H1 (cell line): Measurements from ENCODE around the gene HMMR. TPM values are rescaled to one million over a fixed set of nuclear protein-coding genes. Genes with fewer than 3 reads are reported as not detected.

Source experiments
- ATF2 ChIP-seq: IDR thresholded peaks from 2 replicates; pipeline ENCODE4 v1.6.1; 2012; ENCODE audit warnings: low read length, inconsistent platforms
- BACH1 ChIP-seq: IDR thresholded peaks from 2 replicates; pipeline ENCODE4 v1.6.1; 2012; ENCODE audit warnings: low read length, improper control_type of control experiment
- CTBP2 ChIP-seq: IDR thresholded peaks from 2 replicates; pipeline ENCODE4 v1.7.0; 2011; ENCODE audit warnings: borderline replicate concordance, mild to moderate bottlenecking, moderate library complexity, mixed read lengths, low read length; ENCODE audit not compliant: insufficient read depth, insufficient read length
- CTCF ChIP-seq, 3 experiments: IDR thresholded peaks; 1 replicate in 2 of 3; 2 replicates in 1 of 3; pipeline versions ENCODE4 v1.5.1 to v1.6.1; 2011; ENCODE audit warnings: low read length in 3 of 3, mild to moderate bottlenecking in 3 of 3, inconsistent platforms in 2 of 3, low read depth in 1 of 3, moderate library complexity in 1 of 3; ENCODE audit not compliant: insufficient read depth in 1 of 3; ENCODE audit errors: control extremely low read depth in 1 of 3
- EZH2 ChIP-seq: fragments of 200-600 bp; sonication (generic); IDR thresholded peaks from 2 replicates; pipeline ENCODE4 v1.7.1; 2012; ENCODE audit warnings: low read depth, mild to moderate bottlenecking, moderate library complexity, low read length, inconsistent platforms; ENCODE audit not compliant: severe bottlenecking
- FOSL1 ChIP-seq: IDR thresholded peaks from 2 replicates; pipeline ENCODE4 v1.6.1; 2011; ENCODE audit warnings: mild to moderate bottlenecking, low read depth, low read length, moderate library complexity; ENCODE audit not compliant: insufficient read depth
- JUN ChIP-seq: IDR thresholded peaks from 2 replicates; pipeline ENCODE4 v1.6.1; 2011; ENCODE audit warnings: low read depth, mild to moderate bottlenecking, improper control_type of control experiment, low read length
- JUND ChIP-seq: IDR thresholded peaks from 2 replicates; pipeline ENCODE4 v1.6.1; 2011; ENCODE audit warnings: mild to moderate bottlenecking, improper control_type of control experiment, low read length
- KDM5A ChIP-seq: fragments of 200-600 bp; IDR thresholded peaks from 2 replicates; pipeline ENCODE4 v1.7.1; 2012; ENCODE audit warnings: mild to moderate bottlenecking, low read length, inconsistent platforms, mixed read lengths
- NANOG ChIP-seq: IDR thresholded peaks from 2 replicates; pipeline ENCODE4 v1.6.1; 2011; ENCODE audit warnings: low read length, low read depth, mild to moderate bottlenecking, inconsistent platforms; ENCODE audit not compliant: insufficient read depth, poor library complexity, severe bottlenecking
- PHF8 ChIP-seq: fragments of 200-600 bp; sonication (generic); conservative IDR thresholded peaks from 2 replicates; pipeline ENCODE4 v1.7.1; 2012; ENCODE audit warnings: low read depth, mild to moderate bottlenecking, inconsistent platforms, low read length, moderate library complexity
- POLR2A ChIP-seq, 2 experiments: IDR thresholded peaks; 1 replicate in 1 of 2; 2 replicates in 1 of 2; pipeline ENCODE4 v1.6.1; 2011; ENCODE audit warnings: low read depth in 2 of 2, low read length in 2 of 2, mild to moderate bottlenecking in 2 of 2; ENCODE audit errors: control extremely low read depth in 1 of 2
- RAD21 ChIP-seq, 2 experiments: IDR thresholded peaks in 1 of 2; conservative IDR thresholded peaks in 1 of 2; 2 replicates each; pipeline ENCODE4 v1.6.1; 2011; ENCODE audit warnings: low read depth in 2 of 2, low read length in 2 of 2, improper control_type of control experiment in 1 of 2, inconsistent platforms in 1 of 2, mild to moderate bottlenecking in 1 of 2, moderate library complexity in 1 of 2
- RBBP5 ChIP-seq: IDR thresholded peaks from 2 replicates; pipeline ENCODE4 v1.7.1; 2012; ENCODE audit warnings: low read depth, mild to moderate bottlenecking, inconsistent platforms, low read length, moderate library complexity, borderline replicate concordance
- SIRT6 ChIP-seq: IDR thresholded peaks from one replicate; pipeline ENCODE4 v1.7.1; 2012; ENCODE audit warnings: low read length, inconsistent platforms
- SP1 ChIP-seq: IDR thresholded peaks from 2 replicates; pipeline ENCODE4 v1.6.1; 2011; ENCODE audit warnings: low read depth, low read length
- TAF7 ChIP-seq: optimal IDR thresholded peaks from 2 replicates; pipeline ENCODE3; 2011; ENCODE audit warnings: low read depth, mild to moderate bottlenecking, inconsistent platforms, low read length, moderate library complexity, borderline replicate concordance
- TBP ChIP-seq: IDR thresholded peaks from 2 replicates; pipeline ENCODE4 v1.6.1; 2011; ENCODE audit warnings: low read depth, low read length, improper control_type of control experiment
- TEAD4 ChIP-seq: IDR thresholded peaks from 2 replicates; pipeline ENCODE4 v1.6.1; 2012; ENCODE audit warnings: low read depth, low read length, inconsistent platforms, mixed read lengths
- ZNF274 ChIP-seq: IDR thresholded peaks from 2 replicates; pipeline ENCODE4 v1.7.0; 2012; ENCODE audit warnings: low read length, borderline replicate concordance; ENCODE audit errors: extremely low read depth
- polyA plus RNA-seq, 7 experiments: library from polyadenylated mRNA; depleted of rRNA in 3 of 7; stranded (reverse) in 5 of 7; unstranded in 2 of 7; fragments of >200 nt in 5 of 7; fragments of 200-250 nt in 2 of 7; gene quantifications; 1 replicate in 5 of 7; 2 replicates in 1 of 7; 4 replicates in 1 of 7; pipeline versions ENCODE4 v1.2.1 to v1.2.3, GENCODE V29; 2011 to 2013; ENCODE audit warnings: missing spikeins in 2 of 7, mixed read lengths in 2 of 7
- total RNA-seq: library from RNA; stranded (reverse); fragmentation: NEBNext Ultra II Directional; extraction: Animal tissue kit (Norgen Biotek cat#: 25700); gene quantifications from 2 replicates; pipeline ENCODE4 v1.2.1, GENCODE V29; 2021

HMMR gene
- total and polyA plus RNA-seq, 2 of the 8 experiments (the other 6 are each of a cell fraction or from before 2014, with no cell fraction given), result 17.5 to 77.3 TPM

GRCh38 chr5:163459819-163460561 is 442 bp upstream of the HMMR start, which contains the start of gene NUDCD2 (continued):
- TF ChIP-seq RBBP5 (no peak; the same call in 1 of the 2 replicates), CTBP2 (no peak), JUND (no peak), POLR2A (IDR thresholded peaks at IDR 0.05; ENCODE audit: control extremely low read depth in 1 of 2, low read depth in 2 of 2, low read length in 2 of 2) (peak; percentile 78 to 88), TAF7 (peak; percentile 76), JUN (no peak), NANOG (no peak), ATF2 (no peak), ZNF274 (no peak), PHF8 (peak; percentile 92), TBP (peak; percentile 73), EZH2 (no peak), SIRT6 (no peak), KDM5A (no peak), SP1 (peak; percentile 86), TEAD4 (no peak; the same call in 1 of the 2 replicates), RAD21 (IDR thresholded peaks at IDR 0.05 in 1 of 2, conservative IDR thresholded peaks at IDR 0.05 in 1 of 2; ENCODE audit: low read depth in 2 of 2, low read length in 2 of 2) (no peak), BACH1 (peak; percentile 82), CTCF (IDR thresholded peaks at IDR 0.05; ENCODE audit: control extremely low read depth in 1 of 3, insufficient read depth in 1 of 3, low read depth in 1 of 3, low read length in 3 of 3) (no peak), FOSL1 (no peak)
